BLaER1 treated with 17β-estradiol and CSF1 and Interleukin-3, amounts not matched to agents 10 nM and 100 nM (cell line): Measurements from ENCODE around the gene ETV6.
"Not testable (repeated sequence)": the region's sequence is repeated elsewhere in the genome, so short reads cannot be mapped to it uniquely, and the experiment has no call there.

Experiments used
- H3K27ac ChIP-seq, 11 experiments: shearing (Covaris generic); formaldehyde crosslinking; 2 replicates each; pipeline ENCODE4 v1.8.1; 2022
- H3K27me3 ChIP-seq, 11 experiments: shearing (Covaris generic); formaldehyde crosslinking; 2 replicates each; pipeline ENCODE4 v1.8.1; 2022
- H3K36me3 ChIP-seq, 11 experiments: shearing (Covaris generic); formaldehyde crosslinking; 2 replicates each; pipeline ENCODE4 v1.8.1; 2022
- H3K4me1 ChIP-seq, 10 experiments: shearing (Covaris generic); formaldehyde crosslinking; 2 replicates each; pipeline ENCODE4 v1.8.1; 2022
- H3K4me2 ChIP-seq, 11 experiments: shearing (Covaris generic); formaldehyde crosslinking; 2 replicates each; pipeline ENCODE4 v1.8.1; 2022
- H3K4me3 ChIP-seq, 10 experiments: shearing (Covaris generic); formaldehyde crosslinking; 2 replicates each; pipeline ENCODE4 v1.8.1; 2022
- H3K9ac ChIP-seq, 11 experiments: shearing (Covaris generic); formaldehyde crosslinking; 2 replicates each; pipeline ENCODE4 v1.8.1; 2022
- H3K9me3 ChIP-seq, 11 experiments: shearing (Covaris generic); formaldehyde crosslinking; replicated peaks in 1 of 11; 2 replicates each; pipeline ENCODE4 v1.8.1; 2022
- H4K20me1 ChIP-seq, 11 experiments: shearing (Covaris generic); formaldehyde crosslinking; 2 replicates each; pipeline ENCODE4 v1.8.1; 2022
- Cebpa-rat ChIP-seq, 11 experiments: shearing (Covaris generic); IDR thresholded peaks; 2 replicates each; pipeline ENCODE4 v1.8.1; 2022

The ETV6 gene

DNA sequence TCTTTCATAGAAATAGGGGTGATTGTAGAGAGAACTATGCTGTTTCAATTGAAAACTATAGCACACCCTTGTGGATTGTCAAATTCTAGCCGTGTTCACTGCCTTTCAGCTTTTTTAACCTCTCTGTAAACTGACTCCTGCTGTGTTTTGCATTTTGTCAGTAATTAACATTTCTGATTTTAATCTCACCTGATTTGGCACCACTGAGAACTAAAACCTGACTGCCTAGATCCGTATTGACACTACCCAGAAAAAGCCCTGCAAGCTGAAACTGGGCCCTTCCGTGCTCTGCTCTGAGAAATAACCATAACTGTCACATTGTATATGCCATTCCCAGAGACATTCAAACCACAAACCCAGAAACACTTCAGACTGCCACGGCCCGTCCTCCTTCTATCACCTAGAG lies 26.6 kb upstream of the ETV6 start:
- Histone ChIP-seq H3K4me2 (peak overlapping the region in 7 of 11 experiments; percentile 12 to 79 (median 69); a peak in 14 of 22 replicates), H3K36me3 (no peaks in the 10 kb centered on the region), H4K20me1 (no peaks in the 10 kb centered on the region), H3K27ac (peak overlapping the region in 6 of 11 experiments; percentile 18 to 77 (median 56); a peak in 11 of 22 replicates), H3K9me3 (peaks cover 0 to 7% (median 5%) of the 10 kb centered on the region in 11 experiments; a peak in 7 of 22 replicates), H3K9ac (peak overlapping the region in 4 of 11 experiments; percentile 3 to 56 (median 40); a peak in 5 of 22 replicates), H3K4me3 (no peak overlapping the region), H3K27me3 (no peaks in the 10 kb centered on the region), H3K4me1 (peaks cover 0 to 24% (median 17%) of the 10 kb centered on the region in 10 experiments; a peak in 12 of 20 replicates)
- no peak for TF ChIP-seq Cebpa-rat (IDR thresholded peaks at IDR 0.05)

DNA sequence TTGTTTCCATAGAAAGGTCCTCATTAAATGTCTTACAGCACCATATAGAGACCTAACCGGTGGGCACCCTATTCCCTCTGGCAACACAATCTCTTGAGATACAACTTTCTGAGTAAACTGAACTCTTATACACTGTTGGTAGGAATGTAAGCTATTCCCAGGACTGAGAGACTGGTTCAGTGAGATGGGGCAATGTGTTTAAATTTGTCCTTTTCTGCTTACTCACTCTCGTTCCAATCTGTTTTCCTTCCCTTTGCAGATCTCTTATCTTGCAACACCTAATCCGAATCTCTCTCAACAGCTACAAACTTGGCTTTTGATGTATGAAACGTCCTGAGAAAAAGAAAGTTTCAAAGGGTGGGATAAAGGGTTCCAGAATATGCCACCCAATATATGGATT lies 26.1 kb upstream of the ETV6 start:
- H4K20me1 ChIP-seq: no peaks in the 10 kb centered on the region
- H3K4me3 ChIP-seq: no peak overlapping the region
- no peaks in the 10 kb centered on the region for H3K36me3 ChIP-seq
- peaks cover 0 to 7% (median 5%) of the 10 kb centered on the region in 11 experiments; a peak in 7 of 22 replicates for H3K9me3 ChIP-seq
- peaks cover 0 to 24% (median 17%) of the 10 kb centered on the region in 10 experiments; a peak in 12 of 20 replicates for H3K4me1 ChIP-seq
- H3K4me2 ChIP-seq: peak overlapping the region in 7 of 11 experiments; percentile 12 to 79 (median 69); a peak in 14 of 22 replicates
- H3K9ac ChIP-seq: peak overlapping the region in 4 of 11 experiments; percentile 3 to 56 (median 40); a peak in 6 of 22 replicates
- no peak for TF ChIP-seq Cebpa-rat (IDR thresholded peaks at IDR 0.05)
- H3K27ac ChIP-seq: peak overlapping the region in 6 of 11 experiments; percentile 18 to 77 (median 56); a peak in 11 of 22 replicates
- no peaks in the 10 kb centered on the region for H3K27me3 ChIP-seq

DNA sequence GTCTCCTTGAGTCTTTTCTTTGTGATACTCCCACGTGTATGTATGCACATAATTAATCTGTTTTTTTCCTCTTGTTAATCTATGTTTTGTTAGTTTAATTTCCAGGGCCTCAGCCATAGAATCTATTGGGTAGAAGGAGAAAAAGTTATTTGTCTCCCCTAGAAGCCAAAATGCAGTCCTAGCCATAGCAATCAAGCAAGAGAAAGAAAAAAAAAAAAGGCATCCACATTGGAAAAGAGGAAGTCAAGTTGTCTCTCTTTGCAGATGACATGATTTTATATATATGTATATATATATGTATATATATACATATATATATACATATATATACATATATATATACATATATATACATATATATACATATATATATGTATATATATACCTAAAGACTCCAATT lies 25.4 kb upstream of the ETV6 start:
- no peak for TF ChIP-seq Cebpa-rat (IDR thresholded peaks at IDR 0.05)
- Histone ChIP-seq H3K27ac (peak overlapping the region in 4 of 11 experiments; percentile 51 to 77 (median 64); a peak in 7 of 22 replicates), H3K4me3 (no peak overlapping the region), H3K27me3 (no peaks in the 10 kb centered on the region), H4K20me1 (no peaks in the 10 kb centered on the region), H3K9me3 (peaks cover 0 to 7% (median 5%) of the 10 kb centered on the region in 11 experiments; a peak in 7 of 22 replicates), H3K4me2 (peak overlapping the region in 6 of 11 experiments; percentile 53 to 79 (median 70); a peak in 12 of 22 replicates), H3K9ac (no peak overlapping the region), H3K4me1 (peaks cover 0 to 24% (median 17%) of the 10 kb centered on the region in 10 experiments; a peak in 12 of 20 replicates), H3K36me3 (no peaks in the 10 kb centered on the region)

DNA sequence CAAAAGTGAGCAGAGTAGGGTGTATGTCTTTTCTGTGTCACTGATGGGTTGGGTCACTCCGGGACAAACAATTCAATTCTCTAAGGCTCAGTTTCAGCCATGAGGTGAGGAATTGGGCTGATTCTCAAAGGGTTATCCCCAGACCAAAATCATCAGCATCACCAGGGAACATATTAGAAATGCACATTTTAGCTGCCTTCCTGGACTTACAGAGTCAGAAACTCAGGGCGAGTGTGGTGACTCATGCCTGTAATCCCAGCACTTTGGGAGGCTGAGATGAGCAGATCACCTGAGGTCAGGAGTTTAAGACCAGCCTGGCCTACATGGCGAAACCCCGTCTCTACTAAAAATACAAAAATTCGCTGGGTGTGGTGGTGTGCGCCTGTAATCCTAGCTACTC lies 21.8 kb upstream of the ETV6 start:
- peaks cover 7 to 23% (median 21%) of the 10 kb centered on the region in 10 experiments; a peak in 18 of 20 replicates for H3K4me1 ChIP-seq
- H3K27ac ChIP-seq, H4K20me1 ChIP-seq, H3K4me2 ChIP-seq, H3K4me3 ChIP-seq, H3K36me3 ChIP-seq, H3K27me3 ChIP-seq, H3K9me3 ChIP-seq, H3K9ac ChIP-seq: not testable (repeated sequence)

DNA sequence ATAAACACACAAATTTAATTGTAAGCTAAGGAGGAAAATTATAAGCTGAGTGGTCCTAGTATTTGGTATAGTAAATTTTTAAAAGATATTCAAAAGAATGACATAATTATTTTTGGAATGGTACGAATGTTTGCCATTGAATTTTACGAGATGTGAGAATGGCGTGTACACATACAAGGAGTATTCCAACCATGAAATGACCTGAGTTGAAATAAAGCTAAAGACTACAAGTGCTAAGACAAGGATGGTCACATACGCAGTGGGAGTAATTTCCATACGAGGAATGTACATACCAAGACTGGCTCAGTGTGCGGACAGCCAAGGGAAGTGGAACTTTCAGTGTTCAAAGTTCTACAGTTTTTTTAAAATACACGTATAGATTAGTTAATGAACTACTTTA lies 21.1 kb upstream of the ETV6 start:
- Histone ChIP-seq H3K27ac (no peak overlapping the region), H3K4me3 (no peak overlapping the region), H3K4me1 (peaks cover 7 to 17% (median 15%) of the 10 kb centered on the region in 10 experiments; a peak in 18 of 20 replicates), H3K36me3 (no peaks in the 10 kb centered on the region), H4K20me1 (no peaks in the 10 kb centered on the region), H3K4me2 (no peak overlapping the region), H3K27me3 (no peaks in the 10 kb centered on the region), H3K9me3 (peaks cover 0 to 7% (median 5%) of the 10 kb centered on the region in 11 experiments; a peak in 7 of 22 replicates), H3K9ac (no peak overlapping the region)
- no peak for TF ChIP-seq Cebpa-rat (IDR thresholded peaks at IDR 0.05)

DNA sequence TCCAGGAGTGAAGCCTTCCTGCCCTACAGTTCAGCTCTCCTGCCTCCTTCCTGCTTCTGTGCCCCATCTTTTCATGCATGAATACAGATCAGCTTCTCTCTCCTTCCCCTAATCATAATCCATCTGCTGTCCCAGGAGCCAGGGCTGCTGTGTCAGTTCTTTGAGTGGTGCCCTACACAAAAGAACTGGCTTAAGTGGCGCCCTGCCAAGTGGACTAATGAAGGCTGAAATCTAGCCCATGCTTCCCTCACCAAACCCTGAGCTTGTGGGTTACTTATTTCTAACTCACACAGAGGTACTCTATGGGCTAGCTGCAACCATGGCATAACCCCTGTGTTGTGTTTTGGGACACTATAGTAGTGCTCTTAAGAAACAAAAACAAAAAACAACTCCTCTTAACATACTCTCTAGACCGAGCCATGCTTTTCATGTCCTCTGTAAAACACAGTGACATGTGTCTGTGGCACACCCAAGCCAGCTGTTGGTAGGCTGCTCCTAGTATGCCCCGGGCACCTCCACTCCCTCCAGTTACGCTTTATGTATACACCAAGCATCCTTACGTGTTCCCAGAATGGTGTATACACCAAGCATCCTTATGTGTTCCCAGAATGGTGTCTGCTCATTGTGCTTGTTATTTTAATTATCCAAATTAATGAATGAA lies 19.3 kb upstream of the ETV6 start:
- no peak overlapping the region for H3K9ac ChIP-seq
- H3K27me3 ChIP-seq: no peaks in the 10 kb centered on the region
- H4K20me1 ChIP-seq: no peaks in the 10 kb centered on the region
- no peak overlapping the region for H3K4me3 ChIP-seq
- H3K4me1 ChIP-seq: peaks cover 7 to 10% (median 9%) of the 10 kb centered on the region in 10 experiments; a peak in 17 of 20 replicates
- no peak for TF ChIP-seq Cebpa-rat (IDR thresholded peaks at IDR 0.05)
- H3K4me2 ChIP-seq: peak overlapping the region in 9 of 11 experiments; percentile 3 to 32 (median 16); a peak in 10 of 22 replicates
- H3K27ac ChIP-seq: 0 out of 22 replicates have a peak overlapping the region, but pooled peaks of 1 of the 11 experiments have one; percentile 7
- no peaks in the 10 kb centered on the region for H3K36me3 ChIP-seq
- peaks cover under 1 to 10% (median 3%) of the 10 kb centered on the region in 11 experiments; a peak in 17 of 22 replicates for H3K9me3 ChIP-seq

DNA sequence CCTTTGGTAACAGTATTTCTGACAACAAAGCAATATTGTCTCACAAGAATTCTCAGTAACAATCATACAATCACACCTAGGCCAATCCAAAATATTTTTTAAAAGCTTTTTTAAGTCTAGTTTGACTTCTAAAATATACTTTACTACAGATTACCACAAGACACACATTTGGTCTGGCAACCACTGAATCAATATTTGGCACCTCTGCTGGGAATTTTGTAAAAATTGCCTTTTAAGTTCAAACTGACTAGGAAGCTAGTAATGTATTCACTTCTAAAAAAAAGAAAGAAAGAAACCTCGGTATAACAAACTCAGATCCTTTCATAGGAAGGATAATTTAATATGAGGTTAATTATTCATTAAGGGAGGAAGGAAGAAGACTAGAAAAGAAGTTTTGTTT lies 18.2 kb upstream of the ETV6 start:
- H3K36me3 ChIP-seq: no peaks in the 10 kb centered on the region; a peak in 1 of 22 replicates
- no peak overlapping the region for H3K4me3 ChIP-seq
- peaks cover 7 to 10% (median 9%) of the 10 kb centered on the region in 10 experiments; a peak in 17 of 20 replicates for H3K4me1 ChIP-seq
- no peak overlapping the region for H3K27ac ChIP-seq
- no peaks in the 10 kb centered on the region for H4K20me1 ChIP-seq
- no peak overlapping the region for H3K4me2 ChIP-seq
- no peak overlapping the region for H3K9ac ChIP-seq
- H3K27me3 ChIP-seq: no peaks in the 10 kb centered on the region
- peaks cover 11 to 20% (median 14%) of the 10 kb centered on the region in 11 experiments for H3K9me3 ChIP-seq
- no peak for TF ChIP-seq Cebpa-rat (IDR thresholded peaks at IDR 0.05)

DNA sequence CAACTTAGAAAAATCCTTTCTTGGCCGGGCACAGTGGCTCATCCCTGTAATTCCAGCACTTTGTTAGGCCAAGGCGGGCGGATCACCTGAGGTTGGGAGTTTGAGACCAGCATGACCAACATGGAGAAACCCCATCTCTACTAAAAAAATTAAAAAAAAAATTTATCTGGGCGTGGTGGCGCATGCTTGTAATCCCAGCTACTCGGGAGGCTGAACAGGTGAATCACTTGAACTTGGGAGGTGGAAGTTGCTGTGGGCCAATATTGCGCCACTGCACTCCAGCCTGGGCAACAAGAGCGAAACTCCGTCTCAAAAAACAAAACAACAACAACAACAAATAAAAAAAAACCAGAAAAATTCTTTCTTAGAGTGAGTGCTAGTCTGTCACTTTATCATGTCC lies 17.6 kb upstream of the ETV6 start:
- not testable (repeated sequence) for H3K27ac ChIP-seq, H3K4me3 ChIP-seq, H3K4me1 ChIP-seq

DNA sequence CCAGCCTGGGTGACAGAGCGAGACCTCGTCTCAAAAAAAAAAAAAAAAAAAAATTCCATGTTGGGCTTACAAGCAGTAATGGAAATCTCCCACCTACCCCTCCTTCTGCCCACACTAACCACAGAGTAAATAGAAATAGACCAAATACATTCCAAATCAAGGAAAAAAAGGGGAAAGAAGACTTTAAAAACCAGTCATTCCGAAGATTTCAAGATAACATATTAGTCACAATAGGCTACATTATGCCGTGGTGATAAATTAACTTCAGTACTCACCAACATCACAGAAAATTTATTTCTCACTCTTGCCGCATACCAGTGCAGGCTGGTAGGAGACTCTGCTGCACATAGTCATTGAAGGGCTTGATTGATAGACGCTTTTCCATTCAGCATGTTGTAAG lies 15.5 kb upstream of the ETV6 start:
- no peak for TF ChIP-seq Cebpa-rat (IDR thresholded peaks at IDR 0.05)
- Histone ChIP-seq H3K9me3 (peaks cover 31 to 44% (median 35%) of the 10 kb centered on the region in 11 experiments), H3K9ac (no peak overlapping the region), H3K4me3 (no peak overlapping the region), H4K20me1 (no peaks in the 10 kb centered on the region), H3K4me2 (no peak overlapping the region), H3K27ac (no peak overlapping the region), H3K4me1 (peaks cover 7 to 10% (median 9%) of the 10 kb centered on the region in 10 experiments; a peak in 17 of 20 replicates), H3K36me3 (no peaks in the 10 kb centered on the region; a peak in 1 of 22 replicates), H3K27me3 (no peaks in the 10 kb centered on the region)

More for the DNA sequence above, 17.6 kb upstream of the ETV6 start:
- H3K9me3 ChIP-seq: peaks cover 17 to 26% (median 20%) of the 10 kb centered on the region in 11 experiments
- H3K9ac ChIP-seq, H4K20me1 ChIP-seq, H3K36me3 ChIP-seq, H3K4me2 ChIP-seq, H3K27me3 ChIP-seq: not testable (repeated sequence)
